GM21360 (cell line): ENCODE measurements around the gene SETD2.

Experiments
- ATAC-seq: cut with Tn5 transposase; IDR thresholded peaks from one replicate; pipeline ENCODE4 v1.9.1; 2021; ENCODE audit warnings: mild to moderate bottlenecking, moderate library complexity; ENCODE audit not compliant: unreplicated experiment

Gene SETD2

DNA sequence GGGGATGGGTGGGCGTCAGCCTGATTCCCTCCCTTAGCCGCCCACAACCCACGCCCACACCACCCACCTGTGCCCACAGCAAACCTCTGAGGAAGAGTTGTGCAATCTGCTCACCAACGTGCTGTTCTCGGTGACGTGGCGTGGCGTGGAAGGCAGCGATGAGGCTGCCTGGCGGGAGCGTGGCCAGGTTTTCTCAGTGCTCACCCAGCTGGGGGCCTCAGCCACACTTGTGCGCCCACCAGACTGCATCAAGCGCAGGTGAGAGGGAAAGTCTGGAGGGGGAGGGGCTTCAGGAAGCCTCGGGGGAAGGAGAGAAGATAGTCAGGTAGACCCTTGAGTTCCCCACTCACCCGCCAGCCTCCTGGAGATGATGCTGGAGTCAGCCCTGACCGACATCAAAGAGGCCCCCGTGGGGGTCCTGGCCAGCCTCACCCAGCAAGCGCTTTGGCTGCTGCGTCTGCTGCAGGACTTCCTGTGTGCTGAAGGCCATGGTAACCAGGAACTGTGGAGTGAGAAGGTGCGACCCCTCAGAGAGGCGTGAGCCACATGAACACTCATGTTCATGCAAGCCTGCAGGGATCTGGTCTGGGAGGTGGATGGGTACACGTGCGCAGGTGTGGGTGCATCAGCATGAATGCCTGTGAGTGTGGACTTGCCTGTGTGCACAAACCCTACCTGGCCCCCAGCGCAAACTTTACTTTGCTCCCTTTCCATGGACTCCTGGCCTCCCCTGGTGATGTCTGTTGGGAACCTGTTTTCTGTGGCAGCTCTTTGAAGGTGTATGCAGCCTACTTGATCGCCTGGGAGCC, 162.8 kb downstream of the SETD2 start:
- no peak for ATAC-seq

GRCh38 chr3:47000198-47000815, 163.6 kb downstream of the SETD2 start:
- ATAC-seq = no peak

DNA sequence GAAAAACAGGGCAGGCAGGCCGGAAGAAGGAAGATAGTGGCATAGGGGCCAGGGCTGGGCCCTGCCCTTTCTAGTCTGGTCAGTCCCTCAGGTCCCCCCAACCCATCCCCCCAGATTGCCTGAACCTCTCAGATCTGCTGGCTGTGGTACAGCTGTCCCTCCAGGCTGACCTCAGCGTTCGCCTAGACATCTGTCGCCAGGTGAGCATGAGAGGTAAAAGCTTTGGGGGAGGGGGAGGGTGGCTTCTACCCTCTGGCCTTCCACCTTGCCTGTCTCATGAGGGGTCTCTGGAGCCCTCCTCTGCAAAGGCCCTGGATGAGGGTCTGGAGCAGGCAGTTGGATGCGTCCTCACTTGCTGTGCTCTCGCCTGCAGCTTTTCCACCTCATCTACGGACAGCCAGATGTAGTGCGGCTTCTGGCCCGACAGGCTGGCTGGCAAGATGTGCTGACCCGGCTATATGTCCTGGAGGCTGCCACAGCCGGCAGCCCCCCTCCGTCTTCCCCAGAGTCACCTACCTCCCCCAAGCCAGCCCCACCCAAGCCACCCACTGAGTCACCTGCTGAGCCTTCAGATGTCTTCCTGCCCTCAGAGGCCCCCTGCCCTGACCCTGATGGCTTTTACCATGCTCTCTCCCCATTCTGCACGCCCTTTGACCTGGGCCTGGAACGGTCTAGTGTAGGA, 164.3 kb downstream of the SETD2 start:
- ATAC-seq = no peak

DNA sequence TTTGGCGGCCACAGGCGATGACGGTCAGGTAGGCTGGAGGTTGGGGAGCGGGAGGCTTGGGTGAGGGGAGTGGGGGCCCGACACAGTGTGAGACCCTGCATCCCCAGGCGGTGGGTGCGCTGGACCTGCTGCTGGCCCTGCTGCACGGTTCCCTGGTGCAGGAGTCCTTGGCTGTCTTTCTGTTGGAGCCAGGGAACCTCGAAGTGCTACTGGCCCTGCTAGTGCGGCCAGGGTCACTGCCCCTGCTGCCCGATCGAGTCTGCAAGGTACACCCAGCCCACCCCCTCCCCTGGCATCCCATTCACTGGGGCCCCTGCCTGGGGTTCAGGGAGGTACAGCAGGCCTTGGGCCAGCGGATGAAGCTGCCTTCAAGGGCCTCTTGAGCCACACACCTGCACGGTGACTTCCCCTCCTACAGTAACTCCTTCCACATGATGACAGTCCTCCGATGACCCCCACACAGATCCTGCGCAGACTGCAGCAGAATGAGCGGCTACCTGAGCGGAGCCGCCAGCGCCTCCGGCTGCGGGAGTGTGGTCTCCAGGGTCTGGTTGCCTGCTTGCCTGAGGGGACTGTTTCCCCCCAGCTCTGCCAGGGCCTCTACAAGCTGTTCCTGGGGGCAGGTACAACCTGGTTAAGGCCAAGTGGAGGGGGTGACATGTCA, 164.9 kb downstream of the SETD2 start:
- no peak for ATAC-seq

GRCh38 chr3:46998121-46998851, 165.6 kb downstream of the SETD2 start:
- no peak for ATAC-seq

DNA sequence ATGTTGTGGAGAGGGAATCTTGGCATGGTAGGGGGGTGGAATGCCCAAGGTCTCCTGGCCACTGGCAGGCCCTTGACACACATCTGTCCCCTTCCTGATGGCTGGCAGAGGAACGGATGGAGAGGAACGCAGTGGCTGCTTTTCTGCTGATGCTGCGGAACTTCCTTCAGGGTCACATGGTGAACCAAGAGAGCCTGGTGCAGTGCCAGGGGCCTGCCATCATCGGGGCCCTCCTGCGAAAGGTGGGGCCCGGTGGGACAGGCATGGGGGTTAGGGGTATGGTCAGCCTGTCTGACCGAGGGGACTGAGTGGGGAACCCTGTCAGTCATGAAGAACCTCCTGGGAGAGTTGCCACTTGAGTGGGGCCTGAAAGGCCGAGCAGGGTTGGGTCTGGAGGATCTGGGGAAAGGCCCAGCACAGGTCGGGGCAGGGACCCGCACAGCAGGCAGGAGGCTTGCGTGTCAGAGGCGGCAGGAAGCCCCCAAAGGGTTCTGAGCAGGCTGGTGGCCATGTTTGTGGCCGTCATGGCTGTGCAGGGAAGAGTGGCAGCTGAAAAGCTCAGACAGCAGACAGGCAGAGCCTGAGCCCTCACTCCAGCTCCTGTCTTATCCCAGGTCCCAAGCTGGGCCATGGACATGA, 166.3 kb downstream of the SETD2 start:
- ATAC-seq = no peak

GRCh38 chr3:46996689-46997452, 167.0 kb downstream of the SETD2 start:
- no peak for ATAC-seq

DNA sequence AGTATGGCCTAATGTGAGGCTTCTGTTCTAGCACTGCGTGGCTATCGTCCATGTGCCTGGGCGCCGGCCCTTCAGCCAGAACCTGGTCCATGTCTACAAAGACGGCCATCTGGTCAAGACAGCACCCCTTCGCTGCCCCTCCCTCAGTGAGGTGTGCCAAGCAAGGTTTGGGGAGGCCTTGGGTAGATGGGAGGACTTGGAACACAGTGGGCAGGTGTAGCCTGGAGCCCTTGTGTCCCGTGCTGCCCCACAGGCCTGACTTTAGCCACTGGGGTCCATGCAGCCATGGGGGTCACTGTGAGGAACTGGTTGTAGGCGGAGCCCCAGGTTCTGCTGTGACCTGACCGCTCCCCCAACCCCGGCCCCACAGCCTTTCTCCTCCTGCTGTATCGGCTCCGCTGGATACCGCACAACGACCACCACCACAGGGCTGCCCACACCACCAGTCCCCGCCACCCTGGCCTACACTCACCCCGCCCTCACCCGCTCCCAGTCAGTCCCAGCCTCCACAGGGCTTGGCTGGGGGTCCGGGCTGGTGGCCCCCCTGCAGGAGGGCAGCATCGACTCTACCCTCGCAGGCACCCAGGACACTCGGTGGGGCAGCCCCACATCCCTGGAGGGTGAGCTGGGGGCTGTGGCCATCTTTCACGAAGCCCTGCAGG, 167.9 kb downstream of the SETD2 start:
- ATAC-seq = no peak

- ATAC-seq = no peak
Measured at GRCh38 chr3:46994801-46995731, 168.8 kb downstream of the SETD2 start.

DNA sequence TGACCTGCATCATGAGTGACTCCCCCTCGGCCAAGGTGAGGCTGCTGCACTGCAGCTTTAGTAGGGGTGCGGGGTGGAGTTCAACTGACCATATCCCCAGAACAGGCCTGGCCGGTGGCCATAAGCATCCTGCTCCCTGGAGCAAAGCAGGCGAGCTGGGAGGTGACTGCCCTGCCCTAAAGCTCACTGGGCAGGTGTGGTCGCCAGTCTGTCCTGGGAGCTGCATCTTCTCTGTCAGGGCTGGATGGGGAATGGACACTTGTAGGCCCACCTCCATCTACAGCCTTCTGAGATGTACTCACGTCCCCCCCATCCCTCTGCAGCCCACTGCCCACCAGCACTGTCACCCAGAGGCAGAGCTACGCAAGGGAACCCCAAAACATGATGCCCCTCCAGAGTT, 169.9 kb downstream of the SETD2 start:
- no peak for ATAC-seq

- no peak for ATAC-seq
Measured at GRCh38 chr3:46993292-46993691, 170.6 kb downstream of the SETD2 start.

- no peak for ATAC-seq
Measured at GRCh38 chr3:46992231-46992630, 171.7 kb downstream of the SETD2 start.

DNA sequence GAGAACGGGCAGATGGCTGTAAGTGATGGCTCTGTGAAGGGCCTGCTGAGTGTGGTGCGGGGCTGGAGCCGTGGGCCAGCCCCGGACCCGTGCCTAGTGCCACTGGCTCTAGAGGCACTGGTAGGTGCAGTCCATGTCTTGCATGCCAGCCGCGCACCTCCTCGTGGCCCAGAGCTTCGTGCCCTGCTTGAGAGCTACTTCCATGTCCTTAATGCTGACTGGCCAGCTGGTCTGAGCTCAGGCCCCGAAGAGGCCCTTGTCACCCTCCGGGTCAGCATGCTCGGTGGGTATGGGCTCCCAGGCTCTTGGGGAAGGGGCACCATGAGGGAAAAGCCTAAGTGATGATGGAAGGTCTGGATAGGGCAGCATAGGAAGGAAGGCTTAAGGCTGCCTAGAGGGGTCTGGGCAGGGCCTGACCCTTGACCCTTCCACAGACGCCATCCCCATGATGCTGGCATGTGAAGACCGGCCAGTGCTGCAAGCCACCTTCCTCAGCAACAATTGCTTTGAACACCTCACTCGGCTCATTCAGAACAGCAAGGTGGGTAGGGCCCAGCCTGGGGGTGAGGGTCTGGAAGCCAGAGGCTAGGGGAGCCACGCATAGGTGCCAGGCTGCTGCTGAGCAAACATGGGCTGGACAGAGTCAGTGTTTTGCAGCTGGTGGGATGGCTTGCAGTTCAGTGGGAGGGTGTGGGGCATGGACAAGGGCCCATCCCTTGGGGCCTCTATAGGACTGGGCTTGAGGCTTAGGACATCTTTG, 172.3 kb downstream of the SETD2 start:
- ATAC-seq = no peak

GRCh38 chr3:46990573-46991374, 173.1 kb downstream of the SETD2 start:
- ATAC-seq = no peak

GRCh38 chr3:46989146-46989810, 174.6 kb downstream of the SETD2 start:
- no peak for ATAC-seq

DNA sequence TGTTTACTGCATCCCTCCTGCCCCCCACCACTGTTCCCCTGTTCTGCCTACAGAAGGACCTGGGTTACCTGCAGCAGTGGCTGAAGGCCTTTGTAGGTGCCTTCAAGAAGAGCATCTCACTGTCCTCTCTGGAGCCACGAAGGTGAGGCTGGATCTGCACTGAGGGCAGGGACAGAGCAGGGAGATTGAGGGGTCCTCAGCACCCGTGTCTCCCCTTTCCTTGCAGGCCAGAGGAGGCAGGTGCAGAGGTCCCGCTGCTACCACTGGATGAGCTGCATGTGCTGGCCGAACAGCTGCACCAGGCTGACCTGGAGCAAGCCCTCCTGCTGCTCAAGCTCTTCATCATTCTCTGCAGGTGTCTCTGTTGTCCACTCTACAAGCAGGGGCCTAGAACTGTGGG, 175.3 kb downstream of the SETD2 start:
- ATAC-seq = no peak
